SU-DHL-6 (cell line): ENCODE results near the gene FHOD3.

ENCODE experiments used
- CTCF ChIP-seq: fragments of 200-600 bp; sonication (generic); IDR thresholded peaks from one replicate; pipeline ENCODE4 v1.5.1; 2017; ENCODE audit warnings: antibody characterized with exemption, mild to moderate bottlenecking, low read length, moderate library complexity; ENCODE audit not compliant: insufficient read depth, poor library complexity, severe bottlenecking
- EZH2phosphoT487 ChIP-seq: fragments of 200-600 bp; sonication (generic), shearing (Covaris generic); conservative IDR thresholded peaks from 2 replicates; pipeline ENCODE4 v1.6.1; 2018; ENCODE audit warnings: mild to moderate bottlenecking, antibody characterized with exemption, low read length, moderate library complexity, mixed read lengths

DNA sequence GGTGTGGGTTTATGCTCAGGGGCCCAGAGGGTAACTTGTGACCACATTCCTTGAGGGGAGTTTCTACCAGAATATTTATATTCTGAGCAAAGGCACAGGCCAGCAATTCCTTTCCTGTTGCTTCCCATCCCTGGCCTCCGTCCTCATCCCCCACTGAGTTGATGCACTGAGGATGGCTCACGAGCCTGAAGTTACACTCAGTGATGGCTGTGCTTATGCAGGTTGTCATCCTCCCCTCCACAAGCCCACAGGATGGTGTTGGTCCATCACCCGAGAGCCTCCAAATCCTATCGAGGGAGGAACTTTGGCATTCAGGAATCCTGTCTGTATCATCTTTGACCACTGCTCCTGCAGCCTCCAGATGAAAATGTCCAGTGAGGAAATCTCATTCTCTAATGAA, 28.4 kb upstream of the FHOD3 start:
- TF ChIP-seq CTCF, result no peak
- TF ChIP-seq EZH2phosphoT487, result no peak
